Epithelial cell of proximal tubule (primary cell): ENCODE data around the gene ANKUB1. TPM values are rescaled to one million over a fixed set of nuclear protein-coding genes. Genes with fewer than 3 reads are reported as not detected.

ENCODE experiments used
- DNase-seq: peaks from one replicate; pipeline ENCODE4 v3.0.0-alpha.2; 2011; ENCODE audit warnings: low read depth
- H3K4me3 ChIP-seq: 2 replicates; pipeline ENCODE4 v1.5.1; 2011; ENCODE audit warnings: low read depth, mild to moderate bottlenecking, low read length
- total RNA-seq: library from RNA; depleted of rRNA; stranded (reverse); fragments of >200 nt; gene quantifications from 2 replicates; pipeline ENCODE4 v1.2.3, GENCODE V29; 2015
- TF ChIP-seq, protein P1 (sequence below): conservative IDR thresholded peaks from 2 replicates; pipeline ENCODE4 v1.5.1; 2012; ENCODE audit warnings: low read depth, mild to moderate bottlenecking, low read length

Gene ANKUB1
- total RNA-seq, 1 donor from 2014 or later, result not detected

DNA sequence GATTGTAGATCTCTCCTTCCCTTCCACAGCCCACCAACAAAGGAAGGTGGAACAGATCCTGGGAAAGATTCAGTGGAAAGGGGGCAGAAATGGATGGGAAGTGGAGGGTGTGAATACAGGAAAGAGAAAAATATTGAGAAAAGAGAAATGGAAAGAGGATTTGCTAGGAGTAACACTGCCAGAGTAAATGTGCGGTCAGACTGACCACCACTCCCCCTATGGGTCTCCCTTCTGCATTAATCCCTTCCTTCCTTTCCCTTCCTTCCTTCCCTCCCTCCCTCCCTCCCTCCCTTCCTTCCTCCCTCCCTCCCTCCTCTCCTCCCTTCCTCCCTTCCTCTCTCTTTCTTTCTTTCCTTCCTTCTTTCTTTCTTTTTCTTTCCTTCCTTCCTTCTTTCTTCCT is 28.1 kb downstream of the ANKUB1 start:
- no peak overlapping the region for H3K4me3 ChIP-seq
- TF ChIP-seq, protein P1, sequence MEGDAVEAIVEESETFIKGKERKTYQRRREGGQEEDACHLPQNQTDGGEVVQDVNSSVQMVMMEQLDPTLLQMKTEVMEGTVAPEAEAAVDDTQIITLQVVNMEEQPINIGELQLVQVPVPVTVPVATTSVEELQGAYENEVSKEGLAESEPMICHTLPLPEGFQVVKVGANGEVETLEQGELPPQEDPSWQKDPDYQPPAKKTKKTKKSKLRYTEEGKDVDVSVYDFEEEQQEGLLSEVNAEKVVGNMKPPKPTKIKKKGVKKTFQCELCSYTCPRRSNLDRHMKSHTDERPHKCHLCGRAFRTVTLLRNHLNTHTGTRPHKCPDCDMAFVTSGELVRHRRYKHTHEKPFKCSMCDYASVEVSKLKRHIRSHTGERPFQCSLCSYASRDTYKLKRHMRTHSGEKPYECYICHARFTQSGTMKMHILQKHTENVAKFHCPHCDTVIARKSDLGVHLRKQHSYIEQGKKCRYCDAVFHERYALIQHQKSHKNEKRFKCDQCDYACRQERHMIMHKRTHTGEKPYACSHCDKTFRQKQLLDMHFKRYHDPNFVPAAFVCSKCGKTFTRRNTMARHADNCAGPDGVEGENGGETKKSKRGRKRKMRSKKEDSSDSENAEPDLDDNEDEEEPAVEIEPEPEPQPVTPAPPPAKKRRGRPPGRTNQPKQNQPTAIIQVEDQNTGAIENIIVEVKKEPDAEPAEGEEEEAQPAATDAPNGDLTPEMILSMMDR, result no peak
- DNase-seq, result no peak

GRCh38 chr3:149763565-149764195 is 28.7 kb downstream of the ANKUB1 start:
- TF ChIP-seq, protein P1, result no peak
- DNase-seq, result no peak
- H3K4me3 ChIP-seq, result no peak overlapping the region

GRCh38 chr3:149753717-149754116 is 38.6 kb downstream of the ANKUB1 start:
- TF ChIP-seq, protein P1, result no peak
- no peak for DNase-seq

GRCh38 chr3:149752788-149753136 is 39.6 kb downstream of the ANKUB1 start:
- TF ChIP-seq, protein P1, result no peak
- DNase-seq, result no peak

More at GRCh38 chr3:149753717-149754116, 38.6 kb downstream of the ANKUB1 start:
- no peak overlapping the region for H3K4me3 ChIP-seq

DNA sequence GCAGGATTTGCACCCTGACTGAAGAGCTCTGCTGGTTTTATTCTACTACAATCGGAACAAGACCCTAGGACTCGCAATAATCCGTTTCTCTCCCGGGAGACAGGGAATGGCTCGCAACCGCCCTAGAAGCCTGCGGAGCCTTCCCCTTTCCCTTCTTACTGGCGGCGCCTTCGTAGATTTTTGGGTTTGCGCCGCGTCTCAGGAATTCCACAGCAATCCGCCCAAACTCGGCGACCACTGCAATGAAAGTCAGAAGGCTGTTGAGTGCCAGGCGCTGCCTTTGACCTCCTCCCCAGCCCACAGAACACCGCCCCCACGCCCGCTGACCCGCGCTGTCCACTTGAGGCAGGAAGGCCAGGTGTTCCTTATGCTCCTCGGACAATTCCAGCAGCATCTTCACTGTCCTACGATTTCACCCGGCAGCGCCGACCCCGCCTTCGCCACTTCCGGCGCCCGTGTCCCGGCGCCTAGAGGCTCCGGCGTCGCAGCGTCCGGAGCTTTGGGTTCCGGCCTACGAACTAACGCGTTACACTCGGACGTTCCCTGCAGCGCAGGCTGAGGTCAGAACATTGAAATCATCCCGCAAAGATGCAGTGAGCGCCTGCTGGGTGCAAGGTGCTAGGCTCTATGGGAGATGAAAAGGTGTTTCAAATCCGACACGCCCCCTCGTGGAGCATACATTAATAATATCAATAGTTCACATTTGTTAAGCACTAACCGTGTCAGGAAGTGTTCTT is 40.1 kb downstream of the ANKUB1 start, which contains the start of gene COMMD2:
Gene COMMD2 (minus strand): TSS at position 439 of the 737 bp plus-strand sequence. CDS start 45 bp downstream, at position 394.
- H3K4me3 ChIP-seq, result peak within 1 kb of the TSS; percentile 73
- TF ChIP-seq, protein P1, result peak; percentile 36
- DNase-seq, result peak; percentile 56

More at GRCh38 chr3:149752788-149753136, 39.6 kb downstream of the ANKUB1 start:
- peak overlapping the region; percentile 73 for H3K4me3 ChIP-seq

DNA sequence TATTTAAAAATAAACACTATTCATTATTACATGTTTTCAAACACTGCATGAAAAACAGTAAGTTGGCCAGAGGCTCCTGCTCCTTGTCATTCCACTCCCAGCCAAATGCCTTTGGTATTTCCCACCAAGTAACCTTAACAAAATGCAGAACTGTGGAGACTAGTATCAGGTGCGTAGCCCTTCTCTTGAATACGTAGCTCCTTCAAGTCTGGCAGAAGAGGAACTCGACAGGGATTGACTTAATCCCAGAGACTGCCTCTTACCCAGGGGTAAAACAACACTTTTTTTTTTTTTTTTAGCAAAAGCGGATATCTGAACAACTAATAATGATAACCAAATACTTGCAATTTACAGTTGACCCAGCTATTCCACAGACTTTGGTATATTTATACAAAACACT is 40.8 kb downstream of the ANKUB1 start:
- TF ChIP-seq, protein P1, result no peak
- peak overlapping the region; percentile 73 for H3K4me3 ChIP-seq
- no peak for DNase-seq

- TF ChIP-seq, protein P1, result no peak
- H3K4me3 ChIP-seq, result no peak overlapping the region
- DNase-seq, result no peak
Measured at GRCh38 chr3:149744606-149745005, 47.7 kb downstream of the ANKUB1 start.
